ENCODE measurements around the gene CAP1. TPM values are rescaled to one million over a fixed set of nuclear protein-coding genes. Genes with fewer than 3 reads are reported as not detected.

Gene CAP1
- total and polyA plus RNA-seq, 12 donors: 25.2 to 157 (median 55.8) TPM

DNA sequence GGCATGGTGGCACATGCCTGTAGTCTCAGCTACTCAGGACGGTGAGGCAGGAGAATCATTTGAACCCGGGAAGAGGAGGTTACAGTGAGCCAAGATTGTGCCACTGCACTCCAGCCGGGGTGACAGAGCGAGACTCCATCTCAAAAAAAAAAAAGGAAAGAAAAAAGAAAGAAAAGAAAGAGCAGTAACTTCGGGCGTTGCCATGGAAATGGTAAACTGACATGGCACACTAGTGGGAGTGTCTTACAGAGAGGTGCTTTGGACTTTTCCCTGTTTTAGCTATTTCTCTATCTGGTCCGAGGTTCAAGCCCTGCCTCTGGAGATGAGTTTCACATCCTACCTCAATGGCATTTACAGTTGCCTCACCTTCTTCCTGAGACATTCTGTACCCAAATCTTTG is 79.6 kb downstream of the CAP1 start:
- Histone ChIP-seq H3K9me3 (no peaks in the 10 kb centered on the region), H3K4me1 (no peaks in the 10 kb centered on the region), H3K4me3 (no peak overlapping the region), H3K27ac (no peak overlapping the region), H3K27me3 (peaks cover 0 to 37% (median 11%) of the 10 kb centered on the region in 7 donors), H3K36me3 (no peaks in the 10 kb centered on the region)
- WGBS, 2 donors: 86 to 87% methylated on average over 7 of the region's 7 CpGs
- no peak for ATAC-seq
- DNase-seq: no peak
- intact Hi-C loops (cut with DNase I): no loop called here
- no peak for TF ChIP-seq CTCF (IDR thresholded peaks at IDR 0.05)

Other genes with a start within 250 kb of the CAP1 start
- gene TRIT1, start 157.2 kb upstream of the CAP1 start, total RNA-seq: 10 to 100 TPM; 12.3 to 21.8 (median 16.8) TPM
- 10 to 100 TPM; 11.4 to 23.6 TPM for gene TRIT1, start 157.2 kb upstream of the CAP1 start, polyA plus RNA-seq
- 1 to 10 TPM in 2 of 10 donors, under 1 TPM in 8; 0.30 to 2.5 (median 0.76) TPM for gene MYCL, start 138.8 kb upstream of the CAP1 start, total RNA-seq
- under 1 TPM; 0.07 to 0.13 TPM for gene MYCL, start 138.8 kb upstream of the CAP1 start, polyA plus RNA-seq
- gene MFSD2A, start 85.6 kb upstream of the CAP1 start, total RNA-seq: 1 to 10 TPM in 1 of 10 donors, under 1 TPM in 7, not detected in 2; 0.31 to 1.2 (median 0.45) TPM
- 1 to 10 TPM in 1 of 2 donors, under 1 TPM in 1; 0.15 to 5.6 TPM for gene MFSD2A, start 85.6 kb upstream of the CAP1 start, polyA plus RNA-seq
- gene PPT1, start 56.5 kb downstream of the CAP1 start, total RNA-seq: 10 to 100 TPM; 32.9 to 71.3 (median 38.5) TPM
- 10 to 100 TPM; 31.5 to 33.1 TPM for gene PPT1, start 56.5 kb downstream of the CAP1 start, polyA plus RNA-seq
- gene RLF, start 120.7 kb downstream of the CAP1 start, total RNA-seq: 10 to 100 TPM; 10.2 to 17.3 (median 12.6) TPM
- 1 to 10 TPM; 3.8 to 4.0 TPM for gene RLF, start 120.7 kb downstream of the CAP1 start, polyA plus RNA-seq
- not detected for gene TMCO2, start 207.2 kb downstream of the CAP1 start, total RNA-seq
- not detected for gene TMCO2, start 207.2 kb downstream of the CAP1 start, polyA plus RNA-seq
- 10 to 100 TPM; 19.9 to 47.5 (median 30.2) TPM for gene ZMPSTE24, start 217.5 kb downstream of the CAP1 start, total RNA-seq
- gene ZMPSTE24, start 217.5 kb downstream of the CAP1 start, polyA plus RNA-seq: 10 to 100 TPM; 23.9 to 25.9 TPM